DMS53 (cell line): Measurements from ENCODE around the gene STRADA.
"Not testable (repeated sequence)": the region's sequence is repeated elsewhere in the genome, so short reads cannot be mapped to it uniquely, and the experiment has no call there.

Source experiments
- DNase-seq: peaks from one replicate; lab custom pipeline; 2025; lab: John Stamatoyannopoulos, UW

The STRADA gene

DNA sequence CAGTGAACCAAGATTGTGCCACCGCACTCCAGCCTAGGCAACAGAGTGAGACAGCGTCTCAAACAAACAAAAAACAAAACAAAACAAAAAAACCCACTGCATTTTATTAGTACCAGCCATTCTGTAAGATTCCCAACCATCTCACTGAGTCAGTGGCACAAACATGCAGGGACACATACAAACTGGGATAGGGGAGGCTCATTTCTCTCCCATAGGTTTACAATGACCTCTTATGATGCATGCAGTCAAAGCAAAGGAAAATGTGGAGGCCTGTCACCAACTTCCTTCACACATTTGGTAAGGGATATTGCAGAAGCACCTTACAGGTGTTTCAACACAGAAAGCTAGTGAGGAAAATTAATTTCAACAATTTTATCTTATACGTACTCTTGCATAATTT is 12.4 kb upstream of the STRADA start:
- no peak for DNase-seq

- no peak for DNase-seq
These were observed 11.6 kb upstream of the STRADA start for GRCh38 chr17:63753215-63753614.

DNA sequence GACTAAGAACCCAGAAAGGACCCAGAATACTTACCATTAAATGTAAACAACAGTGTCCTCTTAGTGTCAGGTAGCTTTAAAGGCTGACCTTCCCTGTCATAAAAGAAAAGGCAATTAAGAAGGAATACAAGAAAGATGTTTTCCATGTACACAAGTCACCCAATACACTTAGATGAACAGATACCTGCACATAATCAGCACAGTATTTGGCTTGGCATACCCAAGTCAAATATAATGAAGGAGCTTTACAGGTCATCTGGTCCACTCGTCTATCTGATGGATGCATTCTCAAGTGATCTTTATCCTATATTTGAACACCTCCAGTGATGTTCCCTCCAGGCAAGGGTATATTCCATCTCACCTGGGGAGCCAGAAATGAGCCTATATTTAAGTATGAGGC is 11.1 kb upstream of the STRADA start:
- DNase-seq, result no peak

DNA sequence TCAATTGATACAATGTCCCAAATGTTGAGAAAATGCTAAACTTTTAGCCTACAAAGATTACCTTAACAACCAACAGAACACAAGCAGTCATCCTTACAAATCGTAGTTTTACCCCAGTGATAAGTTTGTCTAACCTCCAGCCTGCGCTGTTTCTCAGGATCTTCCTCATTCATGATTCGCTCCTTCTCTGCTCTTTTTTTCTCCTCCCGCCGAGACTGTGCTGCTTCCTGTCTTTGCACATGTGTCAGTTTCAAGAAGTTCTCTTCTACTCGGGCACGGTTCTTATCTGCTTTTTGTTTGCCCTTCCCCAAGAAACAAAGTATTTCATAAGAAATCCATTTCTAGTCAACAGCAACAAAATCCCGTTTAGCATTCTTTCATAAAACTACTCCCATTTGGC is 10.2 kb upstream of the STRADA start:
- no peak for DNase-seq

DNA sequence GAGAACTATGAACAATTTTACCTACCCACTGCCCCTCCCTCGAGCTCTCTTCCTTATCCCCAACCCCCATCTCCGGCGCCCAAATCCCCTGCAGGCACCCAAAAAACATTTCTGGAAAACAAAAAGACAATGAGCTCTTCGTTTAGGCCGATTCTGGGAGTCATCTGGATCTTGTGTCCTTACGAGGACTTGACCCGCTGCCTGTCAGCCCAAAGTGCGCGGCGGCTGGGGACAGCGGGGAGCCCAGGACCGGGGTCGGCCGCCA is 524 bp downstream of the STRADA start:
- DNase-seq, result no peak

DNA sequence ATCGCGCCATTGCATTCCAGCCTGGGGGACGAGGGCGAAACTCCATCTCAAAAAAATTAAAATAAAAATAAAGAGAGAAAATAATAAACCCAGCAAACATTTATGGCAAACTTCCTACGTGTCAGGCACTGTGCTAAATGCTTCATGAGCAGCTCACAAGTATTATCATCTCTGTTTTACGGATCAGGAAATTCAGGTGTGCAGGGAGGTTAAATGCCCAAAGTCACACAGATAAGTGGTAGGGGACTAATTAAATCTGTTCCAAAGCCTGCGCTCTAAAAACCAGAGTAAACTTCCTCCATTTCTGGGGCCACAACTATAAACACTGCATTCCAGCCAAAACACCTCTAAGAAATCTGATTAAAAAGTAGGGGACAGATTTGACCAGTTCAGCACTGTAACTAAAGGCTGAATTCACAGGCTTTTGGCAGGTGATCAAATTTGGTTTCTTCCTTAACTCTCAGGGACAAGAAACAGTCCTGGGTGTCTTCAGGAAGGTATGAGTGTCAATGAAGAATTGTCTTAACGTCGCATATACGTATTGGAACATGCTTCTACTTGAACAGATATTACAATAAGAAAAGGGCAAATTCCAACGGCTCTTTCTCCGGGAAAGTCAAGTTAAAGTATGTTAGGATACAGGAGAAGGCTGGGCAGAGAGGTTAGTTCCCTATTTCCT is 996 bp downstream of the STRADA start:
- DNase-seq, result peak; percentile 33

DNA sequence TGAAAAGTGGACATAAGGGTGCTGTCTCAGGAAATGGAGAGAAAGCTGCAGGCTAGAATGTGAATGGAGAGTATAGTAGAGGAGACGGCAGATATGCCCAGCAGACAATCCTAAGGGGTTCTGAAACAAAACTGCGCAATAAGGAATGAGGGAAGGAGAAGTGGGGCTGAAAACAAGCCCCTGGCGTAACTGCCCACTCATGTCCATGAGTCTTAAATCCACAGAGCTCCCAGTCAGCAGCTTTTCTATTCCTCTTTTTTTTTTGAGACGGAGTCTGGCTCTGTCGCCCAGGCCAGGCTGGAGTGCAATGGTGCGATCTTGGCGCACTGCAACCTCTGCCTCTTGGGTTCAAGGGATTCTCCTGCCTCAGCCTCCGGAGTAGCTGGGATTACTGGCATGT is 5.9 kb downstream of the STRADA start:
- no peak for DNase-seq

- no peak for DNase-seq
These were observed 19.2 kb downstream of the STRADA start for GRCh38 chr17:63722403-63722802.

GRCh38 chr17:63720194-63720593 is 21.4 kb downstream of the STRADA start:
- not testable (repeated sequence) for DNase-seq

DNA sequence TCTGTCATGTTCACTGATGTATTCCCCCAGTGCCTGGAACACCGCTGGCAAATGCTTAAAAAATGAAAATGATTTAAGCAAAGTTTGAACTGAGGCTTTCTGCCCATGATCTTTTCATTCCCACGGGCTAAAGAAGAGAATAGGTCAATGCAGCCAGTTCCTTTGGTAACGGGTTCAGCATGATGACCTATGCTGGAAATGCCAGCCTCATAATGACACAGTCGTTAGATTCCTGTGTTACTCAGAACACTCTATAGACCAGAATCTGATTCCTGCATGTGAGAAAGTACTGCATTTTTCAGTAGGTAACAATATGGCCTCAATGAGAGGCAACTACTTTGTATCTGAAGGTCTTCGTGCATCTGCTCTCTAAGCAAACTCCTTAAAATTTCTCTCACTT is 22.6 kb downstream of the STRADA start:
- DNase-seq, result no peak

GRCh38 chr17:63716426-63716825 is 25.2 kb downstream of the STRADA start:
- no peak for DNase-seq

- no peak for DNase-seq
These were observed 26.9 kb downstream of the STRADA start for GRCh38 chr17:63714550-63715277.

DNA sequence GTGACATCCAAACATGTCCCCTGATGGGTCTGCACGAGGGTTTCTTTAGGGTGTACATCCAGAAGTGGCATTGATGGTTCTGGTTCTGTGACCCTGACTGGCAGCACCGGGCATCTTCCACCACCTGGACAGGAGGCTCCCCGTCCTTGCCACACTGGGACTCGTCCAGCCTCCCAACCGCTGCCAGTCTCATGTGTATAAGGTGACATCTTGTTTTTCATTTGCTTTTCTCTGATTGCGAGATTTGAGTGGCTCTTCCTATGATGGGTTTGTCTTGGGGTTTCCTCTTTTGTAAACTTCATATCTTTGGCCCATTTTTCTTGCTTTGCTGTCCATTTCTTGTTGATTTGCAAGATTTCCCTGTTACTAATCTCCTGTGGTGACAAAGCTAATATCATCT is 32.5 kb downstream of the STRADA start:
- no peak for DNase-seq

DNA sequence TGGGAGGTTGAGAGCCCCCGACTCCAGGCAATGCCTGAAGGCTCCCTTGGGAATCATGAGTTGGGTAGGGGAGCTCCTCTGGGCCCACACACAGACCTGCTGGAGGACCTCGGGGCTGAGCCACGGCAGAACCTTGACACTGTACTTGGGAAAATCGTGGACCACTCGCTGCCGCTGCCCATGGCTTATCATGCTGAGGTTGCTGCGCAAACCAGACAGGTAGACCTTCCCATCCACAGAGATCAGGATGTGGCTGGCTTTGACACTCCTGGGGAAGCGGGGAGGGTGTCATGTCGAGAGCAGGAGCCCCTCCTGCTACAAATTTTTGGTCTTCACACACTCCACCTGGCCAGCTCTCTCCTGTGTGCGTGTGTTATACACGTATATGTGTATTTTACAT is 34.4 kb downstream of the STRADA start:
- DNase-seq, result no peak

GRCh38 chr17:63706336-63707082 is 35.1 kb downstream of the STRADA start:
- no peak for DNase-seq

- no peak for DNase-seq
These were observed 35.9 kb downstream of the STRADA start for GRCh38 chr17:63705657-63706056.

- DNase-seq, result no peak
These were observed 36.8 kb downstream of the STRADA start for GRCh38 chr17:63704836-63705235.

DNA sequence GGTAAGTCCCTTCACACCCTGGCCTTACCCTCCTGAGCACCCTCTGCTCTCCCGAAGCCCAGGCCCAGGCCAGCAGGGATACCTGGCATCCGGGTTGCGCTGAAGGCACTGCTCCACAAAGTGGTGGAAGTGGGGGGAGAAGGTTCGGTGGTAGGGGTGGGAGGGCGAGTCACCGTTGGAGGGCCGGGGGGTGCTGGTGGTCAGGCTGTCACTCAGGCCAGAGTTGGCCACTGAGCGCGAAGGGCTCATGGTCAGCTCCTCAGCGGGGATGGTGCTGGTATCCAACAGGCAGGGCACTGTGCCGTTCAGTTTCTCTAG is 37.4 kb downstream of the STRADA start:
- DNase-seq, result no peak

DNA sequence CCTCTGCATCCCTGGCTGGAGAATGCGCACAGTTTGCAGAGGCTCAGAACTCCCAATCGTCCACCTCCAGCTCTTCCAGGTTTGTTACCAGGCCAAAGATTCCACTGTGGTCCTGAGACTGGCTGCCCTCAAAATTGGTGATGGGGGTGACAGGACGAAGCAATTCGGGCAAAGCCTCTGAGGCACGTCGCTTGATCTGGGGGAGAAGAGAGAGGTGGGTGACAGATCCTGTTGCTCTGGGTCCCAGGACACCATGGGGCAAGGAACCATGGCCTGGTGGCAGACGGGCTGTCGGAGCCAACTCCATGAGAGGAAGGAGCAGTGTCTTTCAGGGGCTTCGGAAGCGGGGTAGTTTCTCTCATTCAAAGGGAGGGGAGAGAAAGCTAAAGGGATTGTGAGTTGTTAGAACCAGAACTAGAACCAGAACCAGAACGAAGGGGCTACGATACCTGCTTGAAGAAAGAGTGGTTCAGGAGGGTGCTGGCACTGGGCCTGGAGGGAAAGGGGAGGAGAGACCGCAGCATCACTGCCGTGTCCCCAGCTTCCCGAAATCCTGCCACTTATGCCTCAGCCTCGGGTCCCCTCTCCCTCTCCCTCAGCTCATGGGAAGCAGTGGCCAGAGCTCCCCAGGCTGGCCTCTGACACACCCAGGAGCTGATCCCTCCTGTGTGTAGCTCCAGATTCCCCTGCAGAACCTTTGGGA is 37.9 kb downstream of the STRADA start:
- no peak for DNase-seq

DNA sequence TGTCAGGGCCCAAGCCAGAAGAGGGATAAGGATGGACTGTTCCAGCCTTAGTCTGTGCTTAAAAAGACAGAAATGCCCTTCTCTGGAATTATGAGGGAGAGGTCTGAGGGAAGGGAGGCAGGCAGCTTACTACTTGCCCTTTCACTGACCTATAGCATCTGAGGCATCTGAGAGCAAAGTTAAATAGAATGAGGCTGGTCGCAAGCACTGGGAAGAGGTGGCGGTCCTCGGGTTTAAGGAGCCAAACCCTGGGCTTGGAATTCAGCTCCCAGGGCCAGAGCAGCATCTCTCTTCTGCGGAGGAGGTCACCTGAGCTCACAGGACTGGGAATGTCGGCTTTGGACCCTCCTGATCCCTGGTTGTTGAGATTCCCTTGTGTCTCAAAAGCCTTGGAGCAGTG is 38.6 kb downstream of the STRADA start:
- DNase-seq, result no peak

DNA sequence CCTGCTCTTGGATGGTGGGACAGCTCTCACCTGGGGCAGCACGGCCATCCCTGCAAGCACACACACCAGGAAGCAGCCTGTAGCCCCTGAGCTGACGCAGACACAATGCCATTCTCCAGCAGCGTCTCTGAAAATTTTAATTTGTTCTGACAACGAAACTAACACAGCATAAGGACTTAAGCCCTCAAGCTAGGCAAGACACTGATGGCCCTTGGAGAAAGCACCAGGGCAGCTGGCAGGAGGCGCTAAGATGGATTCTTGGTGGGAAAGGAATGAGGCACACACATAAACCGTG is 38.9 kb downstream of the STRADA start:
- no peak for DNase-seq

DNA sequence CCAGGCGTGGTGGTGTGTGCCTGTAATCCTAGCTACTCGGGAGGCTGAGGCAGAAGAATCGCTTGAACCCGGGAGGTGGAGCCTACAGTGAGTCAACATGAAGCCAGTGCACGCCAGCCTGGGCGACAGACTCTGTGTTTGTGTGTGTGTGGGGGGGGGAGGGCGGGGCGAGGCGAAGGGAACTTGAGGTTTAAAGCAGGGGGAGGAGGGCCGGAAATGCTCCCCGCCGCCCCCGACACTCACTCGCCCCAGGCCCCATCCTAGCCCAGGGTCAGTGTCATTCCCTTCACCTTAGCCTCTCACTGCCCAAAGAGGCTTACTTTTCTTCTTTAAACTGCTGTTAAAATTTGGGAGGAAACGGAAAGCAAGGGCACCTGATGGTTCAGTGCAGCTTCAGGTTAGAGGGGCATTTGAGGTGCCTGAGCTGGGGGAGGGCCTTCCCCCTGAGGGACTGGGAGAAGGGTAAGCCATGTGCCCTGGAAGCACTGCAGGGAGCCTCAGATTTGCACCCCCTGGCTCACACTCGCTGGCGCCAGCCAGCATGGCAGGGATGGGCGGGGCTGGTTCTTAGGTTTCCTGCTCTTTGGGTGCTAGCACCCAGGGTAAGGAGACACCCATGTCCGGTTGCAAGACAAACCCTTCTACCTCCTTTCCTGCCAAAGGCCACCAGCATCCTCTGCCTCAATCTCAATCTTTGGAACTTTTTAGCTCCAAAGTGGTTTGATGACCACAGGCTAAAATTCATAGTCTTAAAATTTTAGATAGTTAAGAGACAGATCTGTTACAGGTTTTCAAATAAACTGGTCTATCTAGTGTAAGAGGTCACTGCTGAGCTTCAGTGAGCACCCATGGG is 39.5 kb downstream of the STRADA start:
- no peak for DNase-seq
